Epithelial cell of esophagus (primary cell): ENCODE data around the gene HSPA1A.

Experiments
- DNase-seq: peaks from one replicate; pipeline ENCODE4 v3.0.0; 2010; ENCODE audit warnings: low read depth
- H3K4me3 ChIP-seq: 2 replicates; pipeline ENCODE4 v1.5.1; 2011; ENCODE audit warnings: mild to moderate bottlenecking, low read length, control low read depth
- CTCF ChIP-seq: IDR thresholded peaks from 2 replicates; pipeline ENCODE4 v1.5.1; 2011; ENCODE audit warnings: low read depth, mild to moderate bottlenecking, low read length, control low read depth, inconsistent platforms; ENCODE audit not compliant: insufficient read depth; ENCODE audit errors: missing control alignments

HSPA1A gene

GRCh38 chr6:31864818-31865204, 49.5 kb downstream of the HSPA1A start:
- TF ChIP-seq CTCF = no peak
- no peak for DNase-seq
- H3K4me3 ChIP-seq = no peak overlapping the region

GRCh38 chr6:31865205-31866118, 50.1 kb downstream of the HSPA1A start:
- TF ChIP-seq CTCF = no peak
- DNase-seq = no peak
- no peak overlapping the region for H3K4me3 ChIP-seq
